Astrocyte (in vitro differentiated cells and primary cell): ENCODE data around the gene ITM2C. TPM values are rescaled to one million over a fixed set of nuclear protein-coding genes. Genes with fewer than 3 reads are reported as not detected.

Source experiments
- DNase-seq: peaks from one replicate; pipeline ENCODE4 v3.0.0-alpha.2; 2010; ENCODE audit warnings: low read depth
- FAIRE-seq: peaks from 2 replicates; lab custom pipeline; 2011; peaks lifted over from hg19 to GRCh38; lab: Jason Lieb, UNC
- H2AFZ ChIP-seq: 2 replicates; pipeline ENCODE4 v1.6.0; 2012; ENCODE audit warnings: low read depth, low read length, inconsistent platforms
- H3K27ac ChIP-seq: 2 replicates; pipeline ENCODE4 v1.5.1; 2011; ENCODE audit warnings: low read depth, low read length, inconsistent platforms
- H3K27me3 ChIP-seq: 2 replicates; pipeline ENCODE4 v1.6.0; 2011; ENCODE audit warnings: low read length, inconsistent platforms; ENCODE audit not compliant: insufficient read depth
- H3K36me3 ChIP-seq: 2 replicates; pipeline ENCODE4 v1.5.1; 2011; ENCODE audit warnings: low read length, inconsistent platforms; ENCODE audit not compliant: insufficient read depth
- H3K4me1 ChIP-seq: 2 replicates; pipeline ENCODE4 v1.5.1; 2011; ENCODE audit warnings: low read length, inconsistent platforms; ENCODE audit not compliant: insufficient read depth
- H3K4me2 ChIP-seq: 2 replicates; pipeline ENCODE4 v1.6.0; 2012; ENCODE audit warnings: low read length, inconsistent platforms
- H3K4me3 ChIP-seq: 2 replicates; pipeline ENCODE4 v1.5.1; 2011; ENCODE audit warnings: low read depth, mild to moderate bottlenecking, low read length, inconsistent platforms; ENCODE audit not compliant: insufficient read depth
- H3K79me2 ChIP-seq: 2 replicates; pipeline ENCODE4 v1.6.0; 2012; ENCODE audit warnings: mild to moderate bottlenecking, low read length, inconsistent platforms; ENCODE audit not compliant: insufficient read depth
- H3K9ac ChIP-seq: 2 replicates; pipeline ENCODE4 v1.6.0; 2012; ENCODE audit warnings: mild to moderate bottlenecking, low read length, inconsistent platforms
- H3K9me3 ChIP-seq: 2 replicates; pipeline ENCODE4 v1.5.1; 2012; ENCODE audit warnings: low read depth, mild to moderate bottlenecking, low read length, inconsistent platforms; ENCODE audit not compliant: insufficient read depth
- H4K20me1 ChIP-seq: 2 replicates; pipeline ENCODE4 v1.6.0; 2012; ENCODE audit warnings: low read length, inconsistent platforms; ENCODE audit not compliant: insufficient read depth
- H3K27ac Mint-ChIP-seq: one replicate; pipeline ENCODE4 v1.8.0; 2021; ENCODE audit warnings: mild to moderate bottlenecking, mixed read lengths; ENCODE audit not compliant: unreplicated experiment
- H3K27me3 Mint-ChIP-seq: one replicate; pipeline ENCODE4 v1.8.0; 2021; ENCODE audit warnings: low read depth, mixed read lengths; ENCODE audit not compliant: unreplicated experiment
- H3K36me3 Mint-ChIP-seq: one replicate; pipeline ENCODE4 v1.8.0; 2021; ENCODE audit warnings: low read depth, mixed read lengths; ENCODE audit not compliant: unreplicated experiment
- H3K4me1 Mint-ChIP-seq: one replicate; pipeline ENCODE4 v1.8.0; 2021; ENCODE audit warnings: low read depth, mixed read lengths; ENCODE audit not compliant: unreplicated experiment
- H3K4me3 Mint-ChIP-seq: one replicate; pipeline ENCODE4 v1.8.0; 2021; ENCODE audit warnings: mild to moderate bottlenecking, moderate library complexity, mixed read lengths; ENCODE audit not compliant: unreplicated experiment
- H3K9me3 Mint-ChIP-seq: one replicate; pipeline ENCODE4 v1.8.0; 2021; ENCODE audit warnings: mild to moderate bottlenecking, mixed read lengths; ENCODE audit not compliant: unreplicated experiment
- EZH2 ChIP-seq: IDR thresholded peaks from 2 replicates; pipeline ENCODE4 v1.6.1; 2012; ENCODE audit warnings: mild to moderate bottlenecking, low read length, inconsistent platforms; ENCODE audit not compliant: insufficient read depth
- total RNA-seq: library from RNA; stranded (reverse); gene quantifications from 2 replicates; pipeline ENCODE4 v1.2.1, GENCODE V29; 2021
- TF ChIP-seq, protein P1 (sequence below): IDR thresholded peaks from 2 replicates; pipeline ENCODE4 v1.5.1; 2011; ENCODE audit warnings: low read depth, mild to moderate bottlenecking, inconsistent platforms, low read length, moderate library complexity; ENCODE audit not compliant: insufficient read depth

The ITM2C gene
- total RNA-seq, 1 donor from 2014 or later = 458 TPM

DNA sequence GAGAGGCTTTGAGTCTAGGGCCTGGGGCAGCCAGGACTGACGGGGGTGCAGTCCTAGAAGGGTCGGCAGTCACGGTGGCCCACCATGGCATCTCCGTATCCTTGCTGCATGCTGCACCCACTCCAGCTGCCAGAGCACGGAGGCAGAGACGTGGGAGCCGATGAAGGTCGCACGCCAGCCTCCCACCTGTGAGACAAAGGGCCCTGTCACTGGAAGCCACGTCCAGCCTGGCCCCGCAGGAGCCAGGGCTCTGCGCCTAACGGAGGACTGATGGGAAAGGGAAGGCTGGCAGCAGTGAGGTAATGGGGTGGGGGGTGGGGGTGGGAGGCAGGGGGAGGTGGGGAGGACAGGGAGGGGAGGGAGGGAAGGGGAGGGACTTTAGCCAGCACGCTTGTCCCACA lies 21.9 kb downstream of the ITM2C start:
- Mint-ChIP-seq H3K36me3 (peaks cover 2% of the 10 kb centered on the region), H3K9me3 (no peaks in the 10 kb centered on the region), H3K4me3 (no peak overlapping the region), H3K4me1 (peaks cover 23% of the 10 kb centered on the region), H3K27me3 (no peaks in the 10 kb centered on the region), H3K27ac (no peak overlapping the region)
- Histone ChIP-seq H3K27me3 (peaks cover 3% of the 10 kb centered on the region), H3K79me2 (no peaks in the 10 kb centered on the region), H3K9me3 (no peaks in the 10 kb centered on the region), H3K4me2 (no peak overlapping the region), H2AFZ (no peak overlapping the region), H3K27ac (no peak overlapping the region), H3K36me3 (no peaks in the 10 kb centered on the region), H3K4me1 (no peaks in the 10 kb centered on the region), H3K9ac (no peak overlapping the region), H3K4me3 (no peak overlapping the region), H4K20me1 (no peaks in the 10 kb centered on the region)
- FAIRE-seq = no peak
- TF ChIP-seq EZH2 = no peak
- TF ChIP-seq, protein P1, sequence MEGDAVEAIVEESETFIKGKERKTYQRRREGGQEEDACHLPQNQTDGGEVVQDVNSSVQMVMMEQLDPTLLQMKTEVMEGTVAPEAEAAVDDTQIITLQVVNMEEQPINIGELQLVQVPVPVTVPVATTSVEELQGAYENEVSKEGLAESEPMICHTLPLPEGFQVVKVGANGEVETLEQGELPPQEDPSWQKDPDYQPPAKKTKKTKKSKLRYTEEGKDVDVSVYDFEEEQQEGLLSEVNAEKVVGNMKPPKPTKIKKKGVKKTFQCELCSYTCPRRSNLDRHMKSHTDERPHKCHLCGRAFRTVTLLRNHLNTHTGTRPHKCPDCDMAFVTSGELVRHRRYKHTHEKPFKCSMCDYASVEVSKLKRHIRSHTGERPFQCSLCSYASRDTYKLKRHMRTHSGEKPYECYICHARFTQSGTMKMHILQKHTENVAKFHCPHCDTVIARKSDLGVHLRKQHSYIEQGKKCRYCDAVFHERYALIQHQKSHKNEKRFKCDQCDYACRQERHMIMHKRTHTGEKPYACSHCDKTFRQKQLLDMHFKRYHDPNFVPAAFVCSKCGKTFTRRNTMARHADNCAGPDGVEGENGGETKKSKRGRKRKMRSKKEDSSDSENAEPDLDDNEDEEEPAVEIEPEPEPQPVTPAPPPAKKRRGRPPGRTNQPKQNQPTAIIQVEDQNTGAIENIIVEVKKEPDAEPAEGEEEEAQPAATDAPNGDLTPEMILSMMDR = no peak
- no peak for DNase-seq

DNA sequence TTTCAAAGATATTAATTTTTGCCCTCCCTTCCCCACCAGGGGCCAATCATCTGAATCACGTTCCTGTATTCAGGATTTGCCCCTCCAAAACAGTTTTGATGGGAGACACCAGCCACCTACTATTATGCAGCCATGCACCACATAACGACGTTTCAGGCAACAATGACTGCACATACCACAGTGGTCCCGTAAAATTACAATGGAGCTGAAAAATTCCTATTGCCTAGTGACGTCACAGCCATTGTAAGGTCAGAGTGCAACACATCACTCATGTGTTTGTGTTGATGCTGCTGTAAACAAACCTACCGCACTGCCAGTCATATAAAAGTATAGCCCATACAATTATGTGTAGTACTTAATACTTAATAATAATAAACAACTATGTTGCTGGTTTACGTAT lies 22.6 kb downstream of the ITM2C start:
- FAIRE-seq (no peak), DNase-seq (no peak)
- Mint-ChIP-seq H3K36me3 (no peaks in the 10 kb centered on the region), H3K4me1 (peaks cover 26% of the 10 kb centered on the region), H3K9me3 (no peaks in the 10 kb centered on the region), H3K4me3 (no peak overlapping the region), H3K27ac (no peak overlapping the region), H3K27me3 (no peaks in the 10 kb centered on the region)
- Histone ChIP-seq H3K9me3 (no peaks in the 10 kb centered on the region), H3K79me2 (no peaks in the 10 kb centered on the region), H4K20me1 (no peaks in the 10 kb centered on the region), H3K4me2 (no peak overlapping the region), H2AFZ (no peak overlapping the region), H3K27me3 (peaks cover 3% of the 10 kb centered on the region), H3K36me3 (no peaks in the 10 kb centered on the region), H3K27ac (no peak overlapping the region), H3K4me3 (no peak overlapping the region), H3K9ac (no peak overlapping the region), H3K4me1 (no peaks in the 10 kb centered on the region)
- no peak for TF ChIP-seq EZH2
- TF ChIP-seq, protein P1 = no peak

DNA sequence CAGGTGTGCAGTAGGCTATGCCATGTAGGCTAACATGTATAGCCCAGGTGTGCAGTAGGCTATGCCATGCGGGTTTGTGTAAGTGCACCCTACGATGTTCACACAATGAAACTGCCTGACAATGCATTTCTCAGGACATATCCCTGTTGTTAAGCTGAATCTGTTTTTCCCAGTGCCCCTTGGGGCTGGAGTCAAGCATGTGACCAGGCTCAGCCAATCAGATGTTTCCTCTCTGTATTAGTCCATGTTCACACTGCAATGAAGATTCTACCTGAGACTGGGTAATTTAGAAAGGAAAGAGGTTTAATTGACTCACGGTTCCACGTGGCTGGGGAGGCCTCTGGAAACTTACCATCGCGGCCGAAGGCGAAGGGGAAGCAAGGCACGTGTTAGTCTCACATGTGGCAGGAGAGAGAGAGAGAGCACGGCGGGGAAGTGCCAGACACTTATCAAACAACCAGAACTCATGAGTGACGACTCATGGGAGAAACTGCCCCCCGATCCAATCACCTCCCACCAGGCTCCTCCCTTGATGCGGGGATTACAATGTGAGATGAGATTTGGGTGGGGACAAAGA lies 24.2 kb downstream of the ITM2C start:
- Mint-ChIP-seq H3K9me3 (no peaks in the 10 kb centered on the region), H3K4me3 (no peak overlapping the region)
- no peak overlapping the region for H3K4me2 ChIP-seq

More for the DNA sequence above, 24.2 kb downstream of the ITM2C start:
- H2AFZ ChIP-seq = no peak overlapping the region
- Mint-ChIP-seq H3K36me3 (no peaks in the 10 kb centered on the region), H3K4me1 (peaks cover 35% of the 10 kb centered on the region), H3K27me3 (no peaks in the 10 kb centered on the region), H3K27ac (no peak overlapping the region)
- no peaks in the 10 kb centered on the region for H3K9me3 ChIP-seq
- no peak overlapping the region for H3K27ac ChIP-seq
- H3K4me3 ChIP-seq = no peak overlapping the region
- no peak overlapping the region for H3K9ac ChIP-seq
- TF ChIP-seq EZH2 = no peak
- TF ChIP-seq, protein P1 = no peak
- peaks cover 3% of the 10 kb centered on the region for H3K27me3 ChIP-seq
- H3K36me3 ChIP-seq = no peaks in the 10 kb centered on the region
- no peaks in the 10 kb centered on the region for H4K20me1 ChIP-seq
- H3K4me1 ChIP-seq = no peaks in the 10 kb centered on the region
- H3K79me2 ChIP-seq = no peaks in the 10 kb centered on the region
- DNase-seq (no peak), FAIRE-seq (no peak)
